AG09309 (cell line): ENCODE data around the gene VAMP4.
"Not testable (repeated sequence)": the region's sequence is repeated elsewhere in the genome, so short reads cannot be mapped to it uniquely, and the experiment has no call there.

Source experiments
- DNase-seq: peaks from one replicate; pipeline ENCODE4 v3.0.0-alpha.2; 2010; ENCODE audit warnings: low read depth
- H3K4me3 ChIP-seq: 2 replicates; pipeline ENCODE4 v1.5.1; 2011; ENCODE audit warnings: mild to moderate bottlenecking, low read depth, low read length, moderate library complexity; ENCODE audit not compliant: control insufficient read depth
- TF ChIP-seq, protein P1 (sequence below): IDR thresholded peaks from 2 replicates; pipeline ENCODE4 v1.5.1; 2011; ENCODE audit warnings: mild to moderate bottlenecking, low read depth, low read length, inconsistent platforms; ENCODE audit not compliant: insufficient read depth, control insufficient read depth; ENCODE audit errors: missing control alignments

The VAMP4 gene

DNA sequence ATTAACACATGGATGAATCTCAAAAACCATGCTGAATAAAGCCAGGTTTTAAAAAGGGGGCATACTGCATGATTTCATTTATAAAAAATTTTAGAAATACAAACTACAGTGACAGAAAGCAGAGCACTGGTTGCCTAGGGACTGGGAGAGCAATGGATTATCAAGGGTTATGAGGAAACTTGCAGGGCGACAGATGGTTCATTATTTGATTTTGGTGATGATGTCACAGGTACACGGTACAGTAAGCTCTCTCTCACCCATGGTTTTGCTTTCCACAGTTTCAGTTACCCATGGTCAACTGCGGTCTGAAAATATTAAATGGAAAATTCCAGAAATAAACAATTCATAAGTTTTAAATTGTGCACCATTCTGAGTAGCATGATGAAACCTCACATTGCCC is 14.1 kb downstream of the VAMP4 start:
- no peak for DNase-seq
- H3K4me3 ChIP-seq: no peak overlapping the region

DNA sequence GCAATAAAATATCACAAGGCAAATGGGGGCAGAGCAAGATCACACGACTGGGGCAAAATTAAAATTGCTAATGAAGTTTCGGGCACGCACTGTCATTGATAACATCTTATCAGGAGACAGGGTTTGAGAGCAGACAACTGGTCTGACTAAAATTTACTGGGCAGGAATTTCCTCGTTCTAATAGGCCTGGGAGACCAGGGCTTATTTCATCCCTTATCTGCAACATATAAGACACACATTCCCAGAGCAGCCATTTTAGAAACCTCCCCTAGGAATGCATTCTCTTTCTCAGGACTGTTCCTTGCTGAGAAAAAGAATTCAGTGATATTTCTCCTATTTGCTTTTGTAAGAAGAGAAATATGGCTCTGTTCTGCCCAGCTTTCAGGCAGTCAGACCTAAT is 18.7 kb downstream of the VAMP4 start:
- not testable (repeated sequence) for H3K4me3 ChIP-seq, DNase-seq

More for the DNA sequence above, 14.1 kb downstream of the VAMP4 start:
- TF ChIP-seq, protein P1, sequence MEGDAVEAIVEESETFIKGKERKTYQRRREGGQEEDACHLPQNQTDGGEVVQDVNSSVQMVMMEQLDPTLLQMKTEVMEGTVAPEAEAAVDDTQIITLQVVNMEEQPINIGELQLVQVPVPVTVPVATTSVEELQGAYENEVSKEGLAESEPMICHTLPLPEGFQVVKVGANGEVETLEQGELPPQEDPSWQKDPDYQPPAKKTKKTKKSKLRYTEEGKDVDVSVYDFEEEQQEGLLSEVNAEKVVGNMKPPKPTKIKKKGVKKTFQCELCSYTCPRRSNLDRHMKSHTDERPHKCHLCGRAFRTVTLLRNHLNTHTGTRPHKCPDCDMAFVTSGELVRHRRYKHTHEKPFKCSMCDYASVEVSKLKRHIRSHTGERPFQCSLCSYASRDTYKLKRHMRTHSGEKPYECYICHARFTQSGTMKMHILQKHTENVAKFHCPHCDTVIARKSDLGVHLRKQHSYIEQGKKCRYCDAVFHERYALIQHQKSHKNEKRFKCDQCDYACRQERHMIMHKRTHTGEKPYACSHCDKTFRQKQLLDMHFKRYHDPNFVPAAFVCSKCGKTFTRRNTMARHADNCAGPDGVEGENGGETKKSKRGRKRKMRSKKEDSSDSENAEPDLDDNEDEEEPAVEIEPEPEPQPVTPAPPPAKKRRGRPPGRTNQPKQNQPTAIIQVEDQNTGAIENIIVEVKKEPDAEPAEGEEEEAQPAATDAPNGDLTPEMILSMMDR: no peak

DNA sequence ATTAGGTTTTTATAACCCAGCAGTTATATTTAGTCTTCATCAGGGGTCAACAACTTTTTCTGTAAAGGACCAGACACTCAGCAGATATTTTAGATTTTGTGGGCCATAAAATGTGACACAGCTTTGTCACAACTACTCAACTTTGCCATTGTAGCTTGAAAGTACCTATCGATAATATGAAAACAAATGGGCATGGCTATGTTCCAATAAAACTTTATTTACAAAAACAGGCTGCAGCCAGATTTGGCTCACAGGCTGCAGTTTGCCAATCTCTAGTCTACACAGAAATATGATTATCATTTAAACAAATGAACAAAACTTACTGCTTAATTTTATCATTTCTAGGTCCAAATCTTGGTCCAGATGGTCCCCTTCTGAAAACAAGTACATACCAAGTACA is 23.0 kb downstream of the VAMP4 start:
- no peak for DNase-seq
- H3K4me3 ChIP-seq: no peak overlapping the region
- TF ChIP-seq, protein P1: no peak

GRCh38 chr1:171718216-171718615 is 23.6 kb downstream of the VAMP4 start:
- DNase-seq: no peak
- H3K4me3 ChIP-seq: no peak overlapping the region
- TF ChIP-seq, protein P1: no peak

GRCh38 chr1:171717062-171717718 is 24.7 kb downstream of the VAMP4 start:
- DNase-seq: no peak
- H3K4me3 ChIP-seq: no peak overlapping the region
- TF ChIP-seq, protein P1: no peak

GRCh38 chr1:171716616-171717015 is 25.2 kb downstream of the VAMP4 start:
- DNase-seq: no peak
- H3K4me3 ChIP-seq: no peak overlapping the region
- TF ChIP-seq, protein P1: no peak

GRCh38 chr1:171715813-171716251 is 26.0 kb downstream of the VAMP4 start:
- no peak overlapping the region for H3K4me3 ChIP-seq
- TF ChIP-seq, protein P1: peak; percentile 41
- no peak for DNase-seq
